Ascending aorta (tissue), 2 donors: ENCODE data around the gene HOTAIR. TPM values are rescaled to one million over a fixed set of nuclear protein-coding genes. Genes with fewer than 3 reads are reported as not detected.

ENCODE experiments used
- DNase-seq, 2 donors: peaks; one replicate each; pipeline ENCODE4 v3.0.0-alpha.2; 2019; ENCODE audit warnings: low spot score in 2 of 2
- H3K27ac ChIP-seq, 2 donors: fragments of 200-600 bp; sonication (generic); one replicate each; pipeline ENCODE4 v1.5.1; 2016 to 2017; ENCODE audit warnings: mild to moderate bottlenecking in 1 of 2
- H3K27me3 ChIP-seq: fragments of 200-600 bp; sonication (generic); one replicate; pipeline ENCODE4 v1.5.1; 2017
- H3K36me3 ChIP-seq, 2 donors: fragments of 200-600 bp; sonication (generic); one replicate each; pipeline ENCODE4 v1.5.1; 2016
- H3K4me1 ChIP-seq, 2 donors: fragments of 200-600 bp; sonication (generic); one replicate each; pipeline ENCODE4 v1.5.1; 2016 to 2017; ENCODE audit warnings: mild to moderate bottlenecking in 1 of 2
- H3K4me3 ChIP-seq, 2 donors: fragments of 200-600 bp; sonication (generic); one replicate each; pipeline ENCODE4 v1.5.1; 2016 to 2017; ENCODE audit warnings: mild to moderate bottlenecking in 1 of 2
- H3K9me3 ChIP-seq, 2 donors: fragments of 200-600 bp; sonication (generic); one replicate each; pipeline ENCODE4 v1.5.1; 2016
- intact Hi-C: fragments of 100-400 bp; cut with DNase I; formaldehyde crosslinking; loops from one replicate; pipeline ENCODE4 v1.15.1; 2023
- total RNA-seq: library from RNA; depleted of rRNA; stranded (reverse); fragments of >200 nt; gene quantifications from one replicate; pipeline ENCODE4 v1.1.0, GENCODE V29; 2016
- TF ChIP-seq, protein P1 (sequence below), 3 experiments: fragments of 200-600 bp in 2 of 3; fragments of 450-650 bp in 1 of 3; sonication (generic) in 2 of 3; IDR thresholded peaks; one replicate each; pipeline ENCODE4 v1.5.1; 2016 to 2019; ENCODE audit warnings: antibody characterized with exemption in 3 of 3, mild to moderate bottlenecking in 1 of 3, moderate library complexity in 1 of 3

HOTAIR gene
- total RNA-seq, 1 donor from 2014 or later, result not detected

DNA sequence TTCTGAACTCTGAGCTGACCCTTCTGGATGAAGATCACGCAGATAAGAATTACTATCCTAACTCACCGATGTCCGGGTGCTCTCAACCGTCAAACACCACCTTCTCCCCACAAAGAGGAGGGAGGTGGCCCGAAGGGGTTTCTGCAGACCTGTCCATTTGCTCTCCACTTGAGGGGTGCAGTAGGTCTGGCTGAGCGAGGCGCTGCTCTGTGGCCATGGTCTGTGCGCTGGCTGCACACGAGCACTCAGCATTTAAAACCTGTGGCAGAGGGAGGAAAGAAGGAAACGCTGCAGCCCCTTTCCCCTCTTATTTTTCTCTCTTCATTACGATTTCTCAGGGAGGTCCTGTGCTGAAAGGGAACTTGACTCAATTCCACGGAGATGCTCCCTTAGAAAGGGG is 37.7 kb downstream of the HOTAIR start:
- no peak overlapping the region for H3K4me3 ChIP-seq
- intact Hi-C loops, result no loop called here

DNA sequence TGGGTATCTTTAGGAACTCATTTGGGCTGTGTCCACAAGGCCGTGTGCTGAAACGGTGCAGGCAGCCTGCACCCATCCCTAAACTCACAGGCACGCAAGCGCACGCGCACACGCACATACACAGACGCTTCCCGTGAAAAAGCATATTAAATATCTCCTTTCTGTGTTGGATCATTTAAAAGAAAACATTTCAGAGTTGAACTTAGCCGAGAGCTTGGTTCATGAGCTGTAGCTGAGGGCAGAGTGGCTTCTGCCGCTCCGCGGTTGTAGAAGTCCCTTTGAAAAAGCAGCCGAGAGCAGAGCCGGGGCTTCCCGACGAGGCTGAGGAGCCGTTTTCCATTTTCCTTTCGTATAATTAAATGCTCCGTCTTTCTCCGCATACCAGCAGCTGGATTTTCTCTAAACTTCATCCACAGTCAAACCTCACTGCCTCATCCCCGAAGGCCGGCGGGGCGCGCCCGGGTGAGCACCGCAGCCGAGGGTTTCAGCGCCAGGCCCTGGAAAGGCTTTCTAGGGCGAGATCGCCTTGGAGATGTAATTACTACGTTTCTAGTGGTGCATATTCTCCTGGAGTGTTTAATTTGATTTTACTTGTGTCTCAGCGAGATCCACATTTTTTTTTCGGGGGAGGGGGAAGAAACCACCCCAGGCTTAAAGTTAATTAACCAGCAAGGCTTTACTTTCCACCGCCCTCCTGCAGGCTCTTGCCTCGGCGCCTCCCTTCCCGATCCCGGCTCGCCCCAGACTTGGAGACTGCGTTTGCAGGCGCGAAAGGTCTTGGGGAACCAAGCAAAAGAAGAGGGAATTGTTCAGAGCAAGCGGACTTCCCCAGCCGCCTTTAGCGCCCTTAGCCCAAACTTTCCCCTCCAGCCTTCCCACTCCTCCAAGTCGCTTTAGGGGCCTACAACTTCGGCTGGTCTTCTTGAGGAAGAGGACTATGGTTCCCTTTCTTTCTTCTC is 39.1 kb downstream of the HOTAIR start:
- intact Hi-C loops, result no loop called here
- no peak overlapping the region for H3K27ac ChIP-seq
- H3K4me1 ChIP-seq, result peaks cover 2 to 12% of the 10 kb centered on the region in 2 donors
- peak overlapping the region in 1 of 2 donors; percentile 6 for H3K4me3 ChIP-seq
- TF ChIP-seq, protein P1, sequence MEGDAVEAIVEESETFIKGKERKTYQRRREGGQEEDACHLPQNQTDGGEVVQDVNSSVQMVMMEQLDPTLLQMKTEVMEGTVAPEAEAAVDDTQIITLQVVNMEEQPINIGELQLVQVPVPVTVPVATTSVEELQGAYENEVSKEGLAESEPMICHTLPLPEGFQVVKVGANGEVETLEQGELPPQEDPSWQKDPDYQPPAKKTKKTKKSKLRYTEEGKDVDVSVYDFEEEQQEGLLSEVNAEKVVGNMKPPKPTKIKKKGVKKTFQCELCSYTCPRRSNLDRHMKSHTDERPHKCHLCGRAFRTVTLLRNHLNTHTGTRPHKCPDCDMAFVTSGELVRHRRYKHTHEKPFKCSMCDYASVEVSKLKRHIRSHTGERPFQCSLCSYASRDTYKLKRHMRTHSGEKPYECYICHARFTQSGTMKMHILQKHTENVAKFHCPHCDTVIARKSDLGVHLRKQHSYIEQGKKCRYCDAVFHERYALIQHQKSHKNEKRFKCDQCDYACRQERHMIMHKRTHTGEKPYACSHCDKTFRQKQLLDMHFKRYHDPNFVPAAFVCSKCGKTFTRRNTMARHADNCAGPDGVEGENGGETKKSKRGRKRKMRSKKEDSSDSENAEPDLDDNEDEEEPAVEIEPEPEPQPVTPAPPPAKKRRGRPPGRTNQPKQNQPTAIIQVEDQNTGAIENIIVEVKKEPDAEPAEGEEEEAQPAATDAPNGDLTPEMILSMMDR (IDR thresholded peaks at IDR 0.05), result no peak
- peaks cover 68% of the 10 kb centered on the region for H3K27me3 ChIP-seq
- DNase-seq, result no peak
- H3K9me3 ChIP-seq, result no peaks in the 10 kb centered on the region
- H3K36me3 ChIP-seq, result no peaks in the 10 kb centered on the region

More for the DNA sequence above, 37.7 kb downstream of the HOTAIR start:
- Histone ChIP-seq H3K4me1 (peaks cover 2 to 12% of the 10 kb centered on the region in 2 donors), H3K9me3 (no peaks in the 10 kb centered on the region), H3K27me3 (peaks cover 58% of the 10 kb centered on the region), H3K36me3 (no peaks in the 10 kb centered on the region), H3K27ac (no peak overlapping the region)
- no peak for DNase-seq
- TF ChIP-seq, protein P1 (IDR thresholded peaks at IDR 0.05), result no peak

DNA sequence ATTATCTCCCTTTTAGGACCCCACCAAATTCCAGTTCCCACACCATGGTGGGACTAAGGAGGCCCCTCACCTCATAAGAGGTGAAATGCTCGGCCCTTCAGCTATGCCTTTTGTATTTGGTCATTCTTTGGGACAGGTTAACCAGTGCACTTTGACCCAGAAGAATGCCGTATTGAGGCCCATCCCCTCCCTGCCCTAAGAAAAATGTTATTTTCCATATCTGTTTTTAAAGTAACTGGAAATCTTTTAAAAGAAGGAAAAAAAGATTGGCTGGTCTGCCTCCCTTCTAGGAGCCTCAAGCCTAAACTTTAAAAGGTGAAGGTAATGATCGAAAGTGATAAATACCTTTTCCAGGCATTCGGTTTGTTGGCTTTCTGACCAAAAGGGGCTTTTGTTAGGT is 41.8 kb downstream of the HOTAIR start:
- Histone ChIP-seq H3K27ac (no peak overlapping the region), H3K9me3 (no peaks in the 10 kb centered on the region), H3K27me3 (peaks cover 56% of the 10 kb centered on the region), H3K4me1 (peaks cover 0 to 3% of the 10 kb centered on the region in 2 donors), H3K36me3 (no peaks in the 10 kb centered on the region), H3K4me3 (no peak overlapping the region)
- intact Hi-C loops, result no loop called here
- DNase-seq, result no peak
- TF ChIP-seq, protein P1 (IDR thresholded peaks at IDR 0.05), result no peak

DNA sequence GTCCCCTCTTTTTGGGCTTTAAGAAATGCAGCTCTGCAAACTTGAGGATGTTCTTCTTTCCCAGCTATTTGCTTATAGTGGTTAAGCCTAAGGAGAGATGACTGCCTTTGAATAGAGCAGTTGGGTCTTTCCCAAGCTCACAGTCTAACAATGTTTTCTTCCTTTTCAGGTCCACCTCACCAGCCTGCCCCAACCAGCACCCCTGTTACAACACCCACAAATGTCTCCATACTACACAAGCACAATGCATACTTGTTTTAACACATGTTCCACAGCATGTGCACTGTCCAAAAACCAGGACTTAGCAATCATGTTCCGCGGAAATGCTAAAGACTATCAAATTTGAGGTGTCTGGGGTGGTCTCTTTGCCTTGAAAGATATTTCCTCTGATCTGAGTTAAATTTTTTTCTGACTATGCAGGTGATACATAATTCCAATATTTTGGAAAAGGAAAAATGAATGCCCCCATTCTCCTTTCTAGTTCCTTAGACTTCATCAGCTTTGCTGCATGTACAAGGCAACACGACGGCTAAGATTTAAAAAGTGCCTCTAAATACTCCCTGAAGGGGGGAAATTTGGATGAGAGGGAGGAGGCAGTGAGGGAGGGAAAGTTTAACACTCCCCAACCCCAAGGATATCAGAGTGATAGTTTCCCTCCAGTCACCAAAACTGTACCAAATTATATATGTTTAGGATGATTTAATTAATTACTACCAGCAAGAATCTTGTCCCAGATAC is 42.7 kb downstream of the HOTAIR start:
- no peak overlapping the region for H3K4me3 ChIP-seq
- H3K4me1 ChIP-seq, result peaks cover 0 to 6% of the 10 kb centered on the region in 2 donors
- intact Hi-C loops, result no loop called here
- no peak for DNase-seq
- H3K27ac ChIP-seq, result no peak overlapping the region
- TF ChIP-seq, protein P1 (IDR thresholded peaks at IDR 0.05), result no peak
- no peaks in the 10 kb centered on the region for H3K36me3 ChIP-seq
- H3K27me3 ChIP-seq, result peaks cover 52% of the 10 kb centered on the region
- H3K9me3 ChIP-seq, result no peaks in the 10 kb centered on the region

DNA sequence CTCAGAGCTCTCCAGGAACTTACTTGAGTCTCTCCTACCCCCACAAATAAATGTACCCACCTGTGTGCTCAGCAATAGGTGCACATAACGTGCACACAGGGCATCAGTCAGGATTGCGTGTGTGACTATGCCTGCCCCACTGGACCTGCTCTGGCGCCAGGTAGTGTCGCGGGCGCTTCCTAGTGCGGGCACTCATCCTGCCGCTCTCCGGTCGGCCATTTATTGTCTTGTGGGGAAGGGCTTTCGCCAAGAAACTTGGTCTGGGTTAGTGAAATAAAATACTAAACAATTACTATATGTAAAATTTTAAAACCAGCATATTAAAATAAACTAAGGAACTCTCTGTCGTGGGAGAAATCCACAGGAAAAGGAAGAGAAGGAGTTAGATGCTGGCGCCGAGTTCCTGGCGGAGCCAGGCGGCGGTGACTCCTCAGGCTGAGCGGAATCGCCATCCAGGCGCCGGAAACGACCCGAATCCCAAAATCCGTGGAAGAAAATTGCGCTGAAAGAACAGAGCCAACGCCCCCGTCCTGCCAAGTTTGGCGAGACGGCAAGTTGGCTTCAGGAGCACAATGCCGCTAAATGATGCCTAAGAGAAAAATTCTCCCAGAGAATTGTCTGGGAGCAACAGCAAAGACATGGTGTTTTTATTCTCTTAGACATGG is 44.0 kb downstream of the HOTAIR start:
- no peak overlapping the region for H3K27ac ChIP-seq
- H3K4me3 ChIP-seq, result no peak overlapping the region
- peaks cover 0 to 4% of the 10 kb centered on the region in 2 donors for H3K4me1 ChIP-seq
- TF ChIP-seq, protein P1 (IDR thresholded peaks at IDR 0.05), result no peak
- peaks cover 45% of the 10 kb centered on the region for H3K27me3 ChIP-seq
- no peaks in the 10 kb centered on the region for H3K36me3 ChIP-seq
- intact Hi-C loops, result no loop called here
- no peak for DNase-seq
- H3K9me3 ChIP-seq, result no peaks in the 10 kb centered on the region
